ENCODE results near the gene ANTXR1. TPM values are rescaled to one million over a fixed set of nuclear protein-coding genes. Genes with fewer than 3 reads are reported as not detected.

The ANTXR1 gene
- total RNA-seq, 2 donors from 2014 or later, result 38.4 to 39.9 TPM

GRCh38 chr2:68997401-68997800 lies 15.6 kb upstream of the ANTXR1 start:
- intact Hi-C loops (cut with DNase I), result no loop called here
- DNase-seq, result no peak
- ATAC-seq, result no peak

- intact Hi-C loops (cut with DNase I), result no loop called here
- ATAC-seq (no peak), DNase-seq (no peak)
Measured at GRCh38 chr2:69001879-69002278, 11.1 kb upstream of the ANTXR1 start.

GRCh38 chr2:69003731-69004130 lies 9.2 kb upstream of the ANTXR1 start:
- no peak for DNase-seq
- intact Hi-C loops (cut with DNase I), result no loop called here
- no peak for ATAC-seq

- ATAC-seq (peak; percentile 41 to 58), DNase-seq (no peak)
- intact Hi-C loops (cut with DNase I), result no loop called here
Measured at GRCh38 chr2:69007169-69007568, 5.8 kb upstream of the ANTXR1 start.

- intact Hi-C loops (cut with DNase I), result no loop called here
- ATAC-seq, result no peak
- no peak for DNase-seq
Measured at GRCh38 chr2:69007603-69008002, 5.4 kb upstream of the ANTXR1 start.

GRCh38 chr2:69010437-69011194 lies 2.4 kb upstream of the ANTXR1 start:
- DNase-seq (no peak), ATAC-seq (peak in 1 of 2 donors; percentile 30)
- intact Hi-C loops (cut with DNase I), result loop anchor here in 1 of 2 donors (5.0 kb wide), 1 partner anchor 297 kb away; no protein-coding TSS in a partner anchor

- intact Hi-C loops (cut with DNase I), result loop anchor here (2.0 to 5.0 kb wide), 2 partner anchors 295 to 296 kb away; no protein-coding TSS in a partner anchor
- DNase-seq (no peak), ATAC-seq (no peak)
Measured at GRCh38 chr2:69011611-69012157, 1.3 kb upstream of the ANTXR1 start.

- ATAC-seq (peak; percentile 63 to 72), DNase-seq (peak; percentile 72)
- intact Hi-C loops (cut with DNase I), result loop anchor here (2.0 to 5.0 kb wide), 2 partner anchors 294 to 295 kb away; no protein-coding TSS in a partner anchor
Measured at GRCh38 chr2:69012310-69013141, 453 bp upstream of the ANTXR1 start.

- no peak for DNase-seq
- intact Hi-C loops (cut with DNase I), result loop anchor here (2.0 to 5.0 kb wide), 2 partner anchors 293 kb away; no protein-coding TSS in a partner anchor
- peak in 1 of 2 donors; percentile 11 for ATAC-seq
Measured at GRCh38 chr2:69013840-69014821, 1.2 kb downstream of the ANTXR1 start.

- intact Hi-C loops (cut with DNase I), result no loop called here
- DNase-seq, result no peak
- peak; percentile 25 to 41 for ATAC-seq
Measured at GRCh38 chr2:69017080-69017479, 4.1 kb downstream of the ANTXR1 start.

- DNase-seq (no peak), ATAC-seq (no peak)
- intact Hi-C loops (cut with DNase I), result no loop called here
Measured at GRCh38 chr2:69017835-69018234, 4.9 kb downstream of the ANTXR1 start.

- ATAC-seq (no peak), DNase-seq (no peak)
- intact Hi-C loops (cut with DNase I), result no loop called here
Measured at GRCh38 chr2:69018678-69019095, 5.7 kb downstream of the ANTXR1 start.

GRCh38 chr2:69020496-69021426 lies 7.8 kb downstream of the ANTXR1 start:
- DNase-seq (no peak), ATAC-seq (no peak)
- intact Hi-C loops (cut with DNase I), result no loop called here

- intact Hi-C loops (cut with DNase I), result no loop called here
- DNase-seq, result no peak
- peak in 1 of 2 donors; percentile 21 for ATAC-seq
Measured at GRCh38 chr2:69021727-69022126, 8.7 kb downstream of the ANTXR1 start.

GRCh38 chr2:69022548-69022947 lies 9.6 kb downstream of the ANTXR1 start:
- DNase-seq, result no peak
- peak in 1 of 2 donors; percentile 48 for ATAC-seq
- intact Hi-C loops (cut with DNase I), result no loop called here

- intact Hi-C loops (cut with DNase I), result no loop called here
- DNase-seq, result no peak
- ATAC-seq, result no peak
Measured at GRCh38 chr2:69023236-69023635, 10.3 kb downstream of the ANTXR1 start.

- no peak for DNase-seq
- intact Hi-C loops (cut with DNase I), result no loop called here
- ATAC-seq, result peak in 1 of 2 donors; percentile 75
Measured at GRCh38 chr2:69026026-69026425, 13.0 kb downstream of the ANTXR1 start.

All from left cardiac atrium (tissue), 4 donors.